Activated CD4-positive, alpha-beta memory T cell treated with anti-CD3 and anti-CD28 coated beads, Interleukin-2, amount 10 ng/mL, durations not matched to agents 7 days and 5 days (primary cell): ENCODE data around the gene CPLANE2. TPM values are rescaled to one million over a fixed set of nuclear protein-coding genes. Genes with fewer than 3 reads are reported as not detected.
A peak's percentile ranks its signal among the peaks of the same experiment; 100 is the strongest.
"Not testable (repeated sequence)": the region's sequence is repeated elsewhere in the genome, so short reads cannot be mapped to it uniquely, and the experiment has no call there.

Source experiments
- CTCF ChIA-PET: fragments of 350-600 bp; sonication (Branson Sonifier 250); formaldehyde crosslinking; loops from one replicate; lab custom pipeline; 2021; ENCODE audit warnings: antibody characterized with exemption, inconsistent platforms; lab: Charles Lee
- POLR2A ChIA-PET: fragments of 350-600 bp; sonication (Branson Sonifier 250); formaldehyde crosslinking; loops from one replicate; lab custom pipeline; 2021; ENCODE audit warnings: antibody characterized with exemption; lab: Charles Lee
- DNase-seq: peaks from one replicate; pipeline ENCODE4 v3.0.0-alpha.2; 2020
- H3K27ac Mint-ChIP-seq: one replicate; pipeline ENCODE4 v1.8.0; 2021; ENCODE audit warnings: mild to moderate bottlenecking, mixed read lengths
- H3K27me3 Mint-ChIP-seq: one replicate; pipeline ENCODE4 v1.8.0; 2021; ENCODE audit warnings: mixed read lengths
- H3K36me3 Mint-ChIP-seq: one replicate; pipeline ENCODE4 v1.8.0; 2021; ENCODE audit warnings: low read depth, mixed read lengths
- H3K4me1 Mint-ChIP-seq: one replicate; pipeline ENCODE4 v1.8.0; 2021; ENCODE audit warnings: mixed read lengths
- H3K4me3 Mint-ChIP-seq: one replicate; pipeline ENCODE4 v1.8.0; 2021; ENCODE audit warnings: mild to moderate bottlenecking, mixed read lengths
- H3K9me3 Mint-ChIP-seq: one replicate; pipeline ENCODE4 v1.8.0; 2021; ENCODE audit warnings: mixed read lengths
- total RNA-seq, 2 experiments: library from RNA; stranded (reverse); gene quantifications; one replicate each; pipeline ENCODE4 v1.2.3, GENCODE V29; 2021

Gene CPLANE2
- total RNA-seq, 2 experiments from 2014 or later, result 7.9 to 8.7 TPM

- H3K4me1 Mint-ChIP-seq, result peaks cover 16% of the 10 kb centered on the region
- ChIA-PET POLR2A (no interaction called here), CTCF (interaction anchor here (0.8 to 1.7 kb wide), 2 partner anchors 41 to 172 kb away, joined by 3 to 6 read pairs; no protein-coding TSS in a partner anchor)
- H3K9me3 Mint-ChIP-seq, result no peaks in the 10 kb centered on the region
- H3K36me3 Mint-ChIP-seq, result peaks cover 18% of the 10 kb centered on the region
- H3K27ac Mint-ChIP-seq, result no peak overlapping the region
- DNase-seq, result no peak
- no peaks in the 10 kb centered on the region for H3K27me3 Mint-ChIP-seq
- no peak overlapping the region for H3K4me3 Mint-ChIP-seq
These were observed 10.0 kb upstream of the CPLANE2 start for GRCh38 chr1:16246961-16247360.

DNA sequence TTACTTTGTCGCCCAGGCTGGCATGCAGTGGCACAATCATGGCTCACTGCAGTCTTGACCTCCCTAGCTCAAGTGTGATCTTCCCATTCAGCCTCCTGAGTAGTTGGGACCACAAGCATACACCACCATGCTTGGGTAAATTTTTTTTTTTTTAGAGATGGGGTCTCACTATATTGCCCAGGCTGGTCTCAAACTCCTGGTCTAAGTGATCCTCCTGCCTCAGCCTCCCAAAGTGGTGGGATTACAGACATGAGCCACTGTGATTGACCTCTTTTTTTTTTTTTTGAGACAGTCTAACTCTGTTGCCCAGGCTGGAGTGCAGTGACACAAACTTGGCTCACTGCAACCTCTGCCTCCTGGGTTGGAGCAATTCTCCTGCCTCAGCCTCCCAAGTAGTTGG, 9.3 kb upstream of the CPLANE2 start:
- H3K4me3 Mint-ChIP-seq, H3K9me3 Mint-ChIP-seq, H3K27ac Mint-ChIP-seq, H3K27me3 Mint-ChIP-seq, POLR2A ChIA-PET, DNase-seq: not testable (repeated sequence)
- CTCF ChIA-PET, result interaction anchor here (1.3 to 4.2 kb wide), 5 partner anchors 29 to 167 kb away, joined by 4 to 31 read pairs (median 8); no protein-coding TSS in a partner anchor
- Mint-ChIP-seq H3K36me3 (peaks cover 12% of the 10 kb centered on the region), H3K4me1 (peaks cover 16% of the 10 kb centered on the region)

GRCh38 chr1:16245476-16246196, 8.7 kb upstream of the CPLANE2 start:
- H3K4me3 Mint-ChIP-seq, result no peak overlapping the region
- ChIA-PET CTCF (interaction anchor here (1.0 to 4.2 kb wide), 11 partner anchors 10 to 172 kb away, joined by 3 to 31 read pairs (median 5); partner anchors contain the start of gene FAM131C), POLR2A (interaction anchor here (1.0 kb wide), 2 partner anchors 103 to 175 kb away, joined by 3 read pairs; no protein-coding TSS in a partner anchor)
- H3K36me3 Mint-ChIP-seq, result peaks cover 11% of the 10 kb centered on the region
- no peak overlapping the region for H3K27ac Mint-ChIP-seq
- no peaks in the 10 kb centered on the region for H3K27me3 Mint-ChIP-seq
- no peak for DNase-seq
- H3K4me1 Mint-ChIP-seq, result peaks cover 16% of the 10 kb centered on the region
- H3K9me3 Mint-ChIP-seq, result no peaks in the 10 kb centered on the region

DNA sequence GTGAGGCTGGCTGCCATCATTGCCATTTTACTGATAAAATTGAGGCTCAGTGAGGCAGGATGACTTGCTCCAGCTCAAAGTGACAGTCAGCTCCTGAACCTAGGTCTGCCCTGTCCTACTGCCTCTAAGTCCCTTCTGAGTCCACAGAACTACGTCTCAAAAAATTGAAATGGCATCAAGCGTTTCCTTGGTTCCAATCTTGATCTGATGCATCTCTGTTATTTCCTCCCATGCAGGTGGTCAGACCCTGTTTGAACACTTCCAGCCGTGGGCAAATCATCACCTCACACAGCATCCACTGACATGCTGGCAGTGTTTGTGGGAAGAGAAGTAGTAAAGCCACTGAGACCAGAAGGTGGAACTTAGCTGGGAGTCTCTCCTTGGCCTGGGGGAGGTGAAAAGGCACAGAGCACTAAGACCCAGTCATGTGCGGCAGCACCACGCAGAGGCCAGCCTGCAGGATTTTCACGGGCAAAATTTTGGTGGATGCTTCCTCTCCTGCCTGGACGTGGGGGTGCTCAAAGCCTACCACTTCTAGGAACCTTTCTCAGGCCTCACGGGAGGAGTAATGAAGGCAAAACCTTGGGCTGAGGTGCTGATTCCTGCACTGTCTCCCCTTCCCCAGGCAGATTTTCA, 7.8 kb upstream of the CPLANE2 start:
- ChIA-PET POLR2A (interaction anchor here (1.0 kb wide), 2 partner anchors 104 to 174 kb away, joined by 3 read pairs; no protein-coding TSS in a partner anchor), CTCF (interaction anchor here (0.7 to 4.2 kb wide), 18 partner anchors 9 to 234 kb away, joined by 3 to 31 read pairs (median 5); partner anchors contain the start of genes FAM131C and FBXO42)
- no peak for DNase-seq
- Mint-ChIP-seq H3K27ac (no peak overlapping the region), H3K27me3 (no peaks in the 10 kb centered on the region), H3K4me3 (no peak overlapping the region), H3K9me3 (no peaks in the 10 kb centered on the region), H3K4me1 (peaks cover 19% of the 10 kb centered on the region), H3K36me3 (peaks cover 7% of the 10 kb centered on the region)

GRCh38 chr1:16243936-16244649, 7.1 kb upstream of the CPLANE2 start:
- Mint-ChIP-seq H3K27me3 (no peaks in the 10 kb centered on the region), H3K9me3 (no peaks in the 10 kb centered on the region), H3K36me3 (peaks cover 2% of the 10 kb centered on the region), H3K4me3 (no peak overlapping the region), H3K27ac (no peak overlapping the region), H3K4me1 (peaks cover 18% of the 10 kb centered on the region)
- DNase-seq, result peak; percentile 81
- CTCF ChIA-PET, result interaction anchor here (0.7 to 4.2 kb wide), 18 partner anchors 8 to 234 kb away, joined by 3 to 31 read pairs (median 5); partner anchors contain the start of genes FAM131C and FBXO42
- POLR2A ChIA-PET, result interaction anchor here (0.6 to 1.0 kb wide), 3 partner anchors 105 to 174 kb away, joined by 3 read pairs; no protein-coding TSS in a partner anchor

- no peak overlapping the region for H3K4me3 Mint-ChIP-seq
- peaks cover 19% of the 10 kb centered on the region for H3K4me1 Mint-ChIP-seq
- no peaks in the 10 kb centered on the region for H3K27me3 Mint-ChIP-seq
- CTCF ChIA-PET, result interaction anchor here (1.2 to 4.2 kb wide), 8 partner anchors 11 to 164 kb away, joined by 3 to 31 read pairs (median 8); partner anchors contain the start of gene FBXO42
- no peaks in the 10 kb centered on the region for H3K9me3 Mint-ChIP-seq
- DNase-seq, result no peak
- no peak overlapping the region for H3K27ac Mint-ChIP-seq
- POLR2A ChIA-PET, result interaction anchor here (0.6 kb wide), 1 partner anchor 163 kb away, joined by 3 read pairs; no protein-coding TSS in a partner anchor
- peaks cover 2% of the 10 kb centered on the region for H3K36me3 Mint-ChIP-seq
These were observed 6.2 kb upstream of the CPLANE2 start for GRCh38 chr1:16243215-16243610.

- H3K27ac Mint-ChIP-seq, result no peak overlapping the region
- DNase-seq, result no peak
- no peaks in the 10 kb centered on the region for H3K9me3 Mint-ChIP-seq
- H3K4me3 Mint-ChIP-seq, result no peak overlapping the region
- POLR2A ChIA-PET, result no interaction called here
- H3K27me3 Mint-ChIP-seq, result no peaks in the 10 kb centered on the region
- peaks cover 25% of the 10 kb centered on the region for H3K4me1 Mint-ChIP-seq
- H3K36me3 Mint-ChIP-seq, result peaks cover 2% of the 10 kb centered on the region
- CTCF ChIA-PET, result interaction anchor here (1.7 to 4.2 kb wide), 3 partner anchors 38 to 164 kb away, joined by 6 to 31 read pairs (median 17); no protein-coding TSS in a partner anchor
These were observed 5.7 kb upstream of the CPLANE2 start for GRCh38 chr1:16242556-16243214.

GRCh38 chr1:16241221-16241708, 4.3 kb upstream of the CPLANE2 start:
- POLR2A ChIA-PET, result no interaction called here
- H3K4me3 Mint-ChIP-seq, result no peak overlapping the region
- CTCF ChIA-PET, result interaction anchor here (1.7 kb wide), 1 partner anchor 162 kb away, joined by 6 read pairs; no protein-coding TSS in a partner anchor
- no peak for DNase-seq
- no peak overlapping the region for H3K27ac Mint-ChIP-seq
- H3K9me3 Mint-ChIP-seq, result no peaks in the 10 kb centered on the region
- no peaks in the 10 kb centered on the region for H3K27me3 Mint-ChIP-seq
- H3K36me3 Mint-ChIP-seq, result no peaks in the 10 kb centered on the region
- peaks cover 38% of the 10 kb centered on the region for H3K4me1 Mint-ChIP-seq

GRCh38 chr1:16239972-16240491, 3.0 kb upstream of the CPLANE2 start:
- no peaks in the 10 kb centered on the region for H3K27me3 Mint-ChIP-seq
- H3K4me1 Mint-ChIP-seq, result peaks cover 46% of the 10 kb centered on the region
- ChIA-PET CTCF (interaction anchor here (0.9 kb wide), 1 partner anchor 8 kb away, joined by 5 read pairs; no protein-coding TSS in a partner anchor), POLR2A (no interaction called here)
- no peaks in the 10 kb centered on the region for H3K36me3 Mint-ChIP-seq
- no peak for DNase-seq
- H3K4me3 Mint-ChIP-seq, result no peak overlapping the region
- H3K27ac Mint-ChIP-seq, result peak overlapping the region; percentile 21
- no peaks in the 10 kb centered on the region for H3K9me3 Mint-ChIP-seq

DNA sequence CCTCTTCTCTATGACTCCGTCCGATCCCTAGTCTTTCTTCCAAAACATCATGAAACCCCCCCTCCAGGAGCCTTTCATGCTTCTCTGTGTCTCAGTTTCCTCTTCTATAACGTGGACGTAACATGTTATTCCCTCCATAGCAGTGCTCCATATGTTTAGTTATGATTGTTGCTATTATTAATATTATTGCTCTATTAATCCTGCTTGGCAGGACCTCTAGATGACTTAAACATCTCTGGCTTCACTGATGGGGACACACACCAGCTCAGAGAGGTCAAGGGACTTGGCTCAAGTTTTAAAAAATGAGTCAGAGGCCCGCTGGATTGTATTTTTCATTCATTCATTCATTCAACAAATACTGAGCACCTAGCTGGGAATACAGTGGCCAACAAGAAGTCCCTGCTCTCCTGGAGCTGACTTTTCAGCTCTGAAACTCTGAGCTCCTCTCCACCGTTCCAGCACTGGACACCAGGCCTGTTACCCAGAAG, 404 bp upstream of the CPLANE2 start:
- Mint-ChIP-seq H3K9me3 (no peaks in the 10 kb centered on the region), H3K27ac (peak overlapping the region; percentile 82), H3K27me3 (no peaks in the 10 kb centered on the region), H3K4me3 (peak overlapping the region; percentile 79), H3K4me1 (peaks cover 43% of the 10 kb centered on the region), H3K36me3 (no peaks in the 10 kb centered on the region)
- ChIA-PET POLR2A (interaction anchor here (0.9 to 3.3 kb wide), 8 partner anchors 15 to 205 kb away, joined by 3 to 28 read pairs (median 4); partner anchors contain the start of gene SZRD1), CTCF (interaction anchor here (1.0 to 2.8 kb wide), 6 partner anchors 12 to 820 kb away, joined by 3 to 11 read pairs (median 4); no protein-coding TSS in a partner anchor)
- no peak for DNase-seq

DNA sequence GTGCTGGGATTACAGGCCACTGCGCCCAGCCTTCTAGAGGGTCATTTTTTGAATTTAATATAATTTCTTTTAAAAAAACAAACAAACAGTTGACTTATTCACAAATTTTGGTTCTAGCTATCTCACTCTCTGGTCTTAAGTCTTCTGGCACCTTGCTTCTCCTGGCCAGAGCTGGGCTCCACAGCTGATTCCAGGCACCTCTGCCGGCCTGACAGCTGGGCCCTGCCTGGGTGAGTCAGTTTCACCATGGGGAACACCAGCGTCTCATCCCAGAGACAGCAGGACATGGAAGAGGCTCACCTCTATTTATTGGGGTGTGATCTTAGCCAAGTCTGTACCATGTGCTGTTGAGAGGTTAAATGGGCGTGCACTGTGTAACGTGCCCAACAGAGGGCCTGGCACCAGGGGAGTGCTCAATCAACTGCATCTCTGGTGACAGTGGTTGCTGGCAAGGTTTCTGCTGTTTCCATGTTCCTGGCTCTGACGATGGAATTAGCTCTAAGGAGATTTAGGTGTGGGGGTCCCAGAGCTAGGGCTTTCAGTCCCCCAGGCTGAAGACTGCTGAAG, 956 bp downstream of the CPLANE2 start:
- Mint-ChIP-seq H3K4me1 (peaks cover 43% of the 10 kb centered on the region), H3K27me3 (no peaks in the 10 kb centered on the region), H3K27ac (peak overlapping the region; percentile 82), H3K4me3 (peak overlapping the region; percentile 79), H3K36me3 (no peaks in the 10 kb centered on the region), H3K9me3 (no peaks in the 10 kb centered on the region)
- peak; percentile 63 for DNase-seq
- CTCF ChIA-PET, result interaction anchor here (0.7 to 2.3 kb wide), 3 partner anchors 9 to 129 kb away, joined by 3 to 11 read pairs (median 3); no protein-coding TSS in a partner anchor
- POLR2A ChIA-PET, result interaction anchor here (0.6 to 3.3 kb wide), 5 partner anchors 19 to 470 kb away, joined by 3 to 28 read pairs (median 3); partner anchors contain the start of gene ARHGEF19
